Progenitor cell of endocrine pancreas (in vitro differentiated cells): ENCODE data around the gene USP48. TPM values are rescaled to one million over a fixed set of nuclear protein-coding genes. Genes with fewer than 3 reads are reported as not detected.
A peak's percentile ranks its signal among the peaks of the same experiment; 100 is the strongest.

ENCODE experiments used
- DNase-seq: peaks from one replicate; pipeline ENCODE4 v3.0.0; 2021; ENCODE audit warnings: low spot score; ENCODE audit not compliant: unreplicated experiment
- H3K27ac Mint-ChIP-seq: 2 replicates; pipeline ENCODE4 v1.8.0; 2021; ENCODE audit warnings: mild to moderate bottlenecking, moderate library complexity, mixed read lengths
- H3K27me3 Mint-ChIP-seq: 2 replicates; pipeline ENCODE4 v1.8.0; 2021; ENCODE audit warnings: mixed read lengths
- H3K36me3 Mint-ChIP-seq: 2 replicates; pipeline ENCODE4 v1.8.0; 2022; ENCODE audit warnings: mixed read lengths; ENCODE audit not compliant: insufficient read depth
- H3K4me1 Mint-ChIP-seq: 2 replicates; pipeline ENCODE4 v1.8.0; 2021; ENCODE audit warnings: low read depth, mixed read lengths
- H3K4me3 Mint-ChIP-seq: 2 replicates; pipeline ENCODE4 v1.8.0; 2021; ENCODE audit warnings: low read depth, mild to moderate bottlenecking, moderate library complexity, mixed read lengths
- H3K9me3 Mint-ChIP-seq: 2 replicates; pipeline ENCODE4 v1.8.0; 2021; ENCODE audit warnings: low read depth, mixed read lengths
- CTCF ChIP-seq: fragments of 200-600 bp; sonication (generic); IDR thresholded peaks from one replicate; pipeline ENCODE4 v1.5.0; 2021; ENCODE audit warnings: antibody characterized with exemption, mild to moderate bottlenecking; ENCODE audit not compliant: unreplicated experiment
- total RNA-seq: library from RNA; stranded (reverse); gene quantifications from 2 replicates; pipeline ENCODE4 v1.2.1, GENCODE V29; 2021

Gene USP48
- total RNA-seq, 1 donor from 2014 or later = 77.3 TPM

GRCh38 chr1:21716169-21716568 is 66.8 kb downstream of the USP48 start:
- no peaks in the 10 kb centered on the region for H3K27me3 Mint-ChIP-seq
- peak overlapping the region; percentile 42 for H3K27ac Mint-ChIP-seq
- H3K36me3 Mint-ChIP-seq = peaks cover 26% of the 10 kb centered on the region
- H3K4me3 Mint-ChIP-seq = no peak overlapping the region
- H3K4me1 Mint-ChIP-seq = no peaks in the 10 kb centered on the region
- TF ChIP-seq CTCF = no peak
- no peak for DNase-seq
- H3K9me3 Mint-ChIP-seq = no peaks in the 10 kb centered on the region

- Mint-ChIP-seq H3K4me3 (no peak overlapping the region), H3K9me3 (no peaks in the 10 kb centered on the region), H3K27ac (no peak overlapping the region), H3K27me3 (no peaks in the 10 kb centered on the region), H3K36me3 (peaks cover 11% of the 10 kb centered on the region), H3K4me1 (peaks cover 16% of the 10 kb centered on the region)
- no peak for TF ChIP-seq CTCF
- no peak for DNase-seq
These were observed 75.1 kb downstream of the USP48 start for GRCh38 chr1:21707891-21708290.

- TF ChIP-seq CTCF = no peak
- no peak for DNase-seq
- no peaks in the 10 kb centered on the region for H3K27me3 Mint-ChIP-seq
- no peaks in the 10 kb centered on the region for H3K9me3 Mint-ChIP-seq
- H3K27ac Mint-ChIP-seq = no peak overlapping the region
- H3K4me1 Mint-ChIP-seq = peaks cover 16% of the 10 kb centered on the region
- H3K36me3 Mint-ChIP-seq = peaks cover 13% of the 10 kb centered on the region
- no peak overlapping the region for H3K4me3 Mint-ChIP-seq
These were observed 75.7 kb downstream of the USP48 start for GRCh38 chr1:21707086-21707840.

GRCh38 chr1:21706151-21706835 is 76.7 kb downstream of the USP48 start:
- peaks cover 16% of the 10 kb centered on the region for H3K36me3 Mint-ChIP-seq
- TF ChIP-seq CTCF = no peak
- no peaks in the 10 kb centered on the region for H3K9me3 Mint-ChIP-seq
- H3K4me1 Mint-ChIP-seq = peaks cover 16% of the 10 kb centered on the region
- H3K4me3 Mint-ChIP-seq = no peak overlapping the region
- no peak overlapping the region for H3K27ac Mint-ChIP-seq
- DNase-seq = no peak
- no peaks in the 10 kb centered on the region for H3K27me3 Mint-ChIP-seq

GRCh38 chr1:21705303-21705980 is 77.5 kb downstream of the USP48 start:
- no peak for DNase-seq
- TF ChIP-seq CTCF = no peak
- H3K27ac Mint-ChIP-seq = peak overlapping the region; percentile 55
- peaks cover 17% of the 10 kb centered on the region for H3K36me3 Mint-ChIP-seq
- H3K4me1 Mint-ChIP-seq = peaks cover 16% of the 10 kb centered on the region
- H3K27me3 Mint-ChIP-seq = no peaks in the 10 kb centered on the region
- H3K4me3 Mint-ChIP-seq = peak overlapping the region; percentile 1
- H3K9me3 Mint-ChIP-seq = no peaks in the 10 kb centered on the region
